GM20000 (cell line): ENCODE measurements around the gene PLAC1.

Experiments used
- DNase-seq: peaks from one replicate; pipeline ENCODE4 v3.0.0; 2012; ENCODE audit warnings: low spot score
- CTCF ChIP-seq: IDR thresholded peaks from 2 replicates; pipeline ENCODE4 v1.5.1; 2012; ENCODE audit warnings: mild to moderate bottlenecking, control low read depth; ENCODE audit errors: extremely low read depth, missing control alignments

PLAC1 gene

GRCh38 chrX:134544513-134545151 is 113.6 kb downstream of the PLAC1 start:
- TF ChIP-seq CTCF: no peak
- no peak for DNase-seq

GRCh38 chrX:134544135-134544512 is 114.1 kb downstream of the PLAC1 start:
- no peak for DNase-seq
- no peak for TF ChIP-seq CTCF

DNA sequence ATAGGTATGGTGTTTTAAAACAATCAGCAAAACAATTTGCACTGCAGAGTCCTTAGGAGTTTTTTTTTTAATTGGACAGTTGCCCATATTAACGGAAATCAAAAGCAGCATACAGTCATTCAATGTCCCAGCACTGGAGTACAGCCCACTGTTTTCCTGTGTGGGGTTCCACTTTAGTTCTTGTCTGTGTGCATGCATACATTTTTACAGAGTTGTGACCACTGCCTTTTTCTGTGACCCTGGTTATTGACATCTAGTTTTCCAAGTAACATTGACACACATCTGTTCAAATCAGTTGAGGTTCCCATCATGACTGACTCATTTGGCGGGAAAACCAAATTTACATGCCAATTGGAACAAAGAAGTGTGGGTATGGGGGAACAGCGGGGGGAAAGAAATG is 115.0 kb downstream of the PLAC1 start:
- DNase-seq: no peak
- no peak for TF ChIP-seq CTCF

- TF ChIP-seq CTCF: no peak
- DNase-seq: no peak
Measured at GRCh38 chrX:134542485-134542884, 115.8 kb downstream of the PLAC1 start.

DNA sequence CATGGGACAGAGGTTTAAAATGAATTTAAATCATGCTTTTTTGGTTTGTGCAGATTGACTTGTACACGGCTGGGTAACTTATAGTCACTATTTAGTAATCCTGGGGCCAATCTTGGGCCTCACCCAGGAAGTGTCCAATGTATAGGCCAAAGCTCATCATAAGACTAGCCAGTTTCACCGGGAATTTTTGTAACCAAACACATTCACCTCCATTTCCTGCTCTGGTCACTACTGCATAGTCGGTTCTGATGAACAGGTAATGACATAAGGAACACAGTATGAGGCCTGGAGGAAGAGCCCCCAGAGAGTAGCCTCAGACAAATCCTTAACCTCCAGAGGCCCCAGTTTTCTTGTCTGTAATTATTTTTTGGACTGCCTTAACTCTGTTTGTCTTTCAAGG is 116.4 kb downstream of the PLAC1 start:
- TF ChIP-seq CTCF: no peak
- no peak for DNase-seq

DNA sequence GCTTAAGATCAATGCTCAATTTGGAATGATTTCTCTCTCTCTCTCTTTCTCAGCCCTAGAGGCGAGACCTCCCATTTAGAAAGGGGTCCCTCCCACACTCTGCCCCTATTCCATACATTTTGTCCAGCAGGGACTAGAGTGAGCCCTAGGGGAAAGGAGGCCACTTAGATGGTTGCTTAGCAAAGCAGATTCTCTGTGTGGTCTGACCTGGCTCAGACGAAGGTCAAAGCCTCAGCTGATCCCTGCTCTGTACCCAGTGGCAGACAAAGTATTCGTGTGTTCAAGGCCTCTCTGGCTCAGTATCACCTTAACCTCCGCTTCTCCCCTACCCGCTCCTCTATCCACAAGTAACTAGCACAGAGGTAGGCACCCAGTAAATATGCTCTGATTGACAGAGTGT is 120.0 kb downstream of the PLAC1 start:
- no peak for TF ChIP-seq CTCF
- DNase-seq: no peak

DNA sequence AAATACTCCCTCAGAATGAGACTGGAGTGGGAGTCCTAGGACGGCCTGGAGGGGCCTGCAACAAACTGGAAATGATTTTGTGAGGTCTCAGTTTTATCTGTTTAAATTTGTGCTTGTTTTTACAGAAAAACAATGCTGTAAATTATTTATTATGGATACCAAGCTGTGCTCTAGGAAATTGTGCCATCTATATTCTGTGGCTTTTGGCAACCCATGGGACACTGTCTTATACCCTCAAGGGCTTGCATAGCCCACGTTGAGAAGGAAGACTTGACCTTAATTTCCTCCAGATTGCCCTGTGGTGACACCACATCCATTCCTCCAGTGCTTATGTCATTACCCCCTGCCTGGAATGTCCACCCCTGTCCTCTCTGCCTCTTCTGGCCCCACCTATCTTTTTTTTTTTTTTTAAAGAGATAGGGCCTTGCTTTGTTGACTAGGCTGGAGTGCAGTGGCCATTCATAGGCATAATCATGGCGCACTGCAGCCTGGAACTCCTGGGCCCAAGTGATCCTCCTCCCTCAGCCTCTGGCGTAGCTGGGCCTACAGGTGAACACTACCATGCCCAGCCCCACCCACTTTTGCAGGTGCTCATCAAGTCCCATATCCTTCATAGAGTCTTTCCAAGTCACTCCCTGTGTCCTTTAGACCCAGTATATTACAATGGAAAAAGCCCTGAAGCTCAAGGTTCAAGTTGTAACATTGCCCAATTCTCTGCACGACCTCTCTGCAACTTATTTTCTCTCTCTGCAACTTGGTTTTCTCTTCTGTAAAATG is 120.9 kb downstream of the PLAC1 start:
- no peak for TF ChIP-seq CTCF
- DNase-seq: no peak
